ENCODE measurements around the gene APBA2. TPM values are rescaled to one million over a fixed set of nuclear protein-coding genes. Genes with fewer than 3 reads are reported as not detected.

Gene APBA2
- total RNA-seq, 2 donors from 2014 or later = 27.1 to 28.9 TPM

- Mint-ChIP-seq H3K27ac (no peak overlapping the region), H3K36me3 (ENCODE audit: low read depth) (peaks cover 2% of the 10 kb centered on the region), H3K27me3 (no peaks in the 10 kb centered on the region), H3K4me3 (no peak overlapping the region), H3K4me1 (peaks cover 29% of the 10 kb centered on the region)
- DNase-seq = no peak
- H3K9me3 ChIP-seq (ENCODE audit: control insufficient read depth, low read length, poor library complexity, severe bottlenecking) = no peaks in the 10 kb centered on the region
- ATAC-seq = no peak
Measured at GRCh38 chr15:28996289-28996688, 110.5 kb downstream of the APBA2 start.

DNA sequence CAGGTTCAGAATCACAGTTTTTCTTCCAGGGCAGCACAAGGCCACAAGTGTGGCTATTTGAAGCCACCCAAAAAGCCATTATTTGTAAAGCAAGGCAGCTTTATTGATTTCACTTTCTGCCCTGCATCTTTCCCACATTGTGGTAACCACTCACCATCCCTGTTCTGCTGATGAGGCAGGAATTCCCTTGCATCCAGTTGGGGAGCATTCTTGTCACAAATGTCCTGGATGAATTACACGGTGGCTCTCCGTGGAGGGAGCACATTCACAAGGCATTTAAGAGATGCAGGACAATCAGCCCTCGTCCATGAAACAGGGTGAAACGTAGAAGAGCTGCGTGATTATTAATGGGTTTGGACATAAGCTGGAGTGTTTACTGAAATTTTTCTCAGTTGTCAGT lies 111.2 kb downstream of the APBA2 start:
- H3K9me3 ChIP-seq (ENCODE audit: control insufficient read depth, low read length, poor library complexity, severe bottlenecking) = no peaks in the 10 kb centered on the region
- DNase-seq (no peak), ATAC-seq (no peak)
- no peaks in the 10 kb centered on the region for H3K27me3 Mint-ChIP-seq
- H3K4me3 Mint-ChIP-seq = no peak overlapping the region
- peaks cover 26% of the 10 kb centered on the region for H3K4me1 Mint-ChIP-seq
- H3K27ac Mint-ChIP-seq = no peak overlapping the region
- peaks cover 2% of the 10 kb centered on the region for H3K36me3 Mint-ChIP-seq (ENCODE audit: low read depth)

GRCh38 chr15:28997791-28998190 lies 112.0 kb downstream of the APBA2 start:
- DNase-seq = no peak
- H3K4me3 Mint-ChIP-seq = no peak overlapping the region
- no peaks in the 10 kb centered on the region for H3K9me3 ChIP-seq (ENCODE audit: control insufficient read depth, low read length, poor library complexity, severe bottlenecking)
- H3K36me3 Mint-ChIP-seq (ENCODE audit: low read depth) = peaks cover 2% of the 10 kb centered on the region
- ATAC-seq = no peak
- H3K27me3 Mint-ChIP-seq = no peaks in the 10 kb centered on the region
- H3K4me1 Mint-ChIP-seq = peaks cover 23% of the 10 kb centered on the region
- H3K27ac Mint-ChIP-seq = no peak overlapping the region

DNA sequence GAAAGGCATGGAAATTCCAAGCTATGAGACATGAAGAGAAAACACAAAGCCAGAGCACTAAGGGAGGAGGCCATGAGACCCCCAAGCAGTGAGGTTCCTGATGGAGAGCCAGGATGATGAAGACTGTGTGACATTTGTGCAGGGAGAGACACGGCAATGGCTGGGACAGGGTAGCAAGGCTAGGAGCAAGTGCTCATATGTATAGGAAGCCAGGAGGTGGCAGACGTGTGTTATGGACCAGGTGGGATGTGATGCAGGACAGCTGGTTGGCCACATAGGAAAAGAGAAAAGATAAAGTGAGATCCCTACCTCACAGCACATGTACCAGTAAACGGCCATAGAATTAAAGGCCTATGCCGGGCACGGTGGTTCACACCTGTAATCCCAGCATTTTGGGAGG lies 112.7 kb downstream of the APBA2 start:
- peaks cover 21% of the 10 kb centered on the region for H3K4me1 Mint-ChIP-seq
- no peak for DNase-seq
- H3K9me3 ChIP-seq (ENCODE audit: control insufficient read depth, low read length, poor library complexity, severe bottlenecking) = no peaks in the 10 kb centered on the region
- H3K36me3 Mint-ChIP-seq (ENCODE audit: low read depth) = peaks cover 2% of the 10 kb centered on the region
- no peak for ATAC-seq
- no peaks in the 10 kb centered on the region for H3K27me3 Mint-ChIP-seq
- H3K27ac Mint-ChIP-seq = no peak overlapping the region
- no peak overlapping the region for H3K4me3 Mint-ChIP-seq

DNA sequence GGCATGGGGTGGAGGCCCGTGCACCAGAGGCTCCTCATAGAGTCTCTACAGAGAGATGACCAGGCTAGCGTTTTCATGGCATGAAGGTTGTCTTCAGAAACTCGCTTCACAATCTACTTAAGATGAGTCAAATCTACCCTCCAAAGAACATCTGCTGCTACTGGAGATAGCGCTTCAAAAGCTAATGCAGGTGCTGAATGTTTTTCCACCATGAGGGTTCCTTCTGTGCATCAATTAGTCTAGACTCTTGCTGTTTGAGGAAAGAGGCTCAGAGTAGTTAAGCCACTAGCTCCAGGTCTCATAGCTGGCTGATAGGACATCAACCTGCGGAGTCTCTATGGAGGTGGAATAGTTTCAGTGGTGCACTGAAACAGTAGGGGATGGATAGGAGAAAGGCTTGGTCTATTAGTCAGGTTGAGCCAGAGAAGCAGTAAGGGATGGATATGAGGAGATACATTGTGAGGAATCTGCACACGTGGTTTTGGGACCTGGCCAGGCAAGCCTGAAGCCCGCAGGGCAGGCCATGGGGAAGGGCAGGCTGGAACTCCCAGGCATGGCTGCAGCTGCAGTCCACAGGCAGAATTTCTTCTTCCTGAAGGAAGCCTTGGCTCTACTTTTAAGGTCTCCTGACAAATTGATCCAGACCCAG lies 117.5 kb downstream of the APBA2 start:
- ATAC-seq (no peak), DNase-seq (no peak)
- Mint-ChIP-seq H3K36me3 (ENCODE audit: low read depth) (no peaks in the 10 kb centered on the region), H3K4me1 (peaks cover 7% of the 10 kb centered on the region), H3K27ac (no peak overlapping the region), H3K27me3 (no peaks in the 10 kb centered on the region), H3K4me3 (no peak overlapping the region)
- no peaks in the 10 kb centered on the region for H3K9me3 ChIP-seq (ENCODE audit: control insufficient read depth, low read length, poor library complexity, severe bottlenecking)

DNA sequence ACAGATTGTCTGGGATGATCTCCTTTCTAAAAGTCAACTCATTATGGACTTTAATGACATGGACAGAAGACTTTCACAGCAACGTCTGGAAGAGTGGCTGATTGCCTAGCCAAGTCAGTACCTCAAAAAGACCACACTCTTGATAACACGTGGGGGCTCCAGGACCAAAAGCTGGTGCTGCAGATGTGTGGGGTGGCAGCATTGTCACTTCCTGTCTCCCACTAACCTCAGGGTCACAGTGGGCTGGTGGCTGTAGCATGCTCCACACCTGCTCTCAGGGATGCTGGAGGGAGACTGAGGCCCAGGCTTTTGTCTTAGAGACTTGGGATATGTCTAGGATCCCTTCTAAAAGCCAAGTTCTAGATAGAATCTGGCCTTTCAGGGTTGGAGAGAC lies 118.1 kb downstream of the APBA2 start:
- Mint-ChIP-seq H3K4me1 (peaks cover 7% of the 10 kb centered on the region), H3K27ac (no peak overlapping the region)
- no peak for DNase-seq

DNA sequence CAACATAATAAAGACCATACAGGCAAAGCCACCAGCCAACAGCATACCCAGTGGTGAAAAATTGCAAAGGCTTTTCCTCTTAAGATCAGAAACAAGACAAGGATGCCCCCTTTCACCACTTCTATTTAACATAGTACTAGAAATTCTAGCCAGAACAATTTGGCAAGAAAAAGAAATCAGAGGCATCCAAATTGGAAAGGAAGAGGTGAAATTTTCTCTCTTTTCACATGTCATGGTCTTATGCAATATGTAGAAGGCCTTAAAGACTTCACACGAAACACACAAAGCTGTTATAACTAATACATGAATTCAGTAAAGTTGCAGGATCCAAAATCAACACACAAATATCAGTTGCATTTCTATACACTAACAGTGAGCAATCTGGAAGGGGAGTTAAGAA lies 120.2 kb downstream of the APBA2 start:
- Mint-ChIP-seq H3K27me3 (no peaks in the 10 kb centered on the region), H3K36me3 (ENCODE audit: low read depth) (no peaks in the 10 kb centered on the region), H3K27ac (no peak overlapping the region), H3K4me3 (no peak overlapping the region), H3K4me1 (peaks cover 7% of the 10 kb centered on the region)
- no peak for DNase-seq
- no peak for ATAC-seq
- no peaks in the 10 kb centered on the region for H3K9me3 ChIP-seq (ENCODE audit: control insufficient read depth, low read length, poor library complexity, severe bottlenecking)

More for the DNA sequence above, 118.1 kb downstream of the APBA2 start:
- no peak for ATAC-seq
- Mint-ChIP-seq H3K4me3 (no peak overlapping the region), H3K36me3 (ENCODE audit: low read depth) (no peaks in the 10 kb centered on the region), H3K27me3 (no peaks in the 10 kb centered on the region)
- no peaks in the 10 kb centered on the region for H3K9me3 ChIP-seq (ENCODE audit: control insufficient read depth, low read length, poor library complexity, severe bottlenecking)

DNA sequence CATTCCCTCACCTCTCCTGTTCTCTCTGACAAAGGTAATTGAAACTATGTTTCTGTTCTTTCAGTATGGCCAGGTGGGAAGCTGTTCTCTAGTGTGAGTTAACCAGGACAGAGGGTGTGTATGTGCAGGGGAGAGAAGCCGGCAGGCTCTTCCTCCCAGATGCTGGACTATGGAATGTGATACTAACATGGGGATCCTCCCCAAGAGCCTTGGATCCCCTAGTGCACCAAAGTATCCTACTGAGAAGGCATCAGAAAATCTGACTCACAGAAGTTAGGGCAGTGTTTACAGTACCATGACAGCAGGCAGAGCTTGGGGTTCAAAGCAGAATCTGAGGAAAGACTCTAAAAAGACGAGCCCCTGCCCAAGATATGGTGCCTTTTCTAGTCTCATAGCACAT lies 123.1 kb downstream of the APBA2 start:
- H3K27ac Mint-ChIP-seq = no peak overlapping the region
- H3K4me1 Mint-ChIP-seq = peaks cover 3% of the 10 kb centered on the region

GRCh38 chr15:29012097-29012496 lies 126.3 kb downstream of the APBA2 start:
- Mint-ChIP-seq H3K27me3 (no peaks in the 10 kb centered on the region), H3K36me3 (ENCODE audit: low read depth) (no peaks in the 10 kb centered on the region), H3K4me1 (peaks cover 6% of the 10 kb centered on the region), H3K4me3 (no peak overlapping the region), H3K27ac (no peak overlapping the region)
- H3K9me3 ChIP-seq (ENCODE audit: control insufficient read depth, low read length, poor library complexity, severe bottlenecking) = no peaks in the 10 kb centered on the region
- ATAC-seq (no peak), DNase-seq (no peak)

More for the DNA sequence above, 123.1 kb downstream of the APBA2 start:
- no peaks in the 10 kb centered on the region for H3K9me3 ChIP-seq (ENCODE audit: control insufficient read depth, low read length, poor library complexity, severe bottlenecking)
- DNase-seq = no peak
- Mint-ChIP-seq H3K36me3 (ENCODE audit: low read depth) (no peaks in the 10 kb centered on the region), H3K27me3 (no peaks in the 10 kb centered on the region), H3K4me3 (no peak overlapping the region)
- ATAC-seq = no peak

GRCh38 chr15:29014493-29014892 lies 128.7 kb downstream of the APBA2 start:
- no peak overlapping the region for H3K27ac Mint-ChIP-seq
- H3K27me3 Mint-ChIP-seq = no peaks in the 10 kb centered on the region

DNA sequence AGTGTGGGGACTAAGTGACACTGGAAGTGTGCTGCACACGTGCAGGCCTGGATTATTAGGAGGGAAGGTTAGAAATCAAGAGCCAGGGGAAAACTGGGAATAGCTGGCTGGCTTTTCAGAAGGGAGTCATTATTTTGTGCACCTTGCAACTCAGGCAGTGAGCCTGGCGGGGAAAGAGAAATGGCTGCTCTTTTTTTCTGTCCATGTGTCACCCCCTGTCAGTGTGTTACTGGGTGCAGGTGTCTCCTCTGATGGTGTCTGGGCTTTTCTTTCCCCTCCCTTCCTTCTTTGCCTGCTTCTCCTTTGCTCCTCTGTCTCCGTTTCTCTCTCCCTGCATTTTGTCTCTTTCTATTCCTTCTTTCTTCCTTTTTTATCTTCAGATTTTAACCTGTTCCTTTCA lies 130.7 kb downstream of the APBA2 start:
- no peak overlapping the region for H3K27ac Mint-ChIP-seq
- DNase-seq = no peak
- H3K4me3 Mint-ChIP-seq = no peak overlapping the region
- no peaks in the 10 kb centered on the region for H3K27me3 Mint-ChIP-seq
- H3K9me3 ChIP-seq (ENCODE audit: control insufficient read depth, low read length, poor library complexity, severe bottlenecking) = no peaks in the 10 kb centered on the region
- ATAC-seq = no peak
- H3K4me1 Mint-ChIP-seq = peaks cover 13% of the 10 kb centered on the region
- H3K36me3 Mint-ChIP-seq (ENCODE audit: low read depth) = no peaks in the 10 kb centered on the region

More at GRCh38 chr15:29014493-29014892, 128.7 kb downstream of the APBA2 start:
- Mint-ChIP-seq H3K4me1 (peaks cover 12% of the 10 kb centered on the region), H3K4me3 (no peak overlapping the region), H3K36me3 (ENCODE audit: low read depth) (no peaks in the 10 kb centered on the region)
- ATAC-seq (no peak), DNase-seq (no peak)
- no peaks in the 10 kb centered on the region for H3K9me3 ChIP-seq (ENCODE audit: control insufficient read depth, low read length, poor library complexity, severe bottlenecking)

DNA sequence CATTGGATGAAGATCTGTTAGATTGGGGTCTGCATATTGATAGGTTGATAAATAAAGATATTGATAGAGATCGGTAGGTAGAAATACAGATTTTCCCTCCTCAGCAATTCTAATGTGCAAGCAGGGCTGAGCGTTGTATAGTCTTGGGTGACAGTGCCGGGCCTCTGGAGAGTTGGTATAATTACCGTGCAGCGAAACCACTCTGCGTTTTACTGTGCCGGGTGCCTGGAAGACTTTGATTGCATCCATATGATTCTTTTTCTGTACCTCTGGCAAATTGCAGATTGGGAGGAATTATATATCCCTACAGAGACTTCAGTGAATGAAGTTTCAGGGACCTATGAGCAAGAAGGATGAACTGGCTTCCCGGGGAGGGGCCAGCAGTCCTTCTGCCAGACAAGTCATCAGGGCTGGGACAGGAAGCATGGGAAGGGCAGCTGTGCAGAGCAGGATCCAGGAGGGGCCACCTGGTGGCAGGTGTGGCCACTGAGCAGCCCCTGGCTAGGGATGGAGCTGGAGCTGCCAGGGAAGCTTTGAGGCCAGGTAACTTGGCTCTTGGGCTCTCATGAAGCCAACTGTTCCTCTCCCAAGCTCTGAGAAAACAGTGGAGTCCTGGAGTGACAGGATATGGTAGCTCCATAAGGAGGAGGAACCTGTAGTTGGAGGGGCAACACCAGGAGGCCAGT lies 132.5 kb downstream of the APBA2 start:
- H3K27ac Mint-ChIP-seq = no peak overlapping the region
- H3K36me3 Mint-ChIP-seq (ENCODE audit: low read depth) = no peaks in the 10 kb centered on the region
- no peaks in the 10 kb centered on the region for H3K9me3 ChIP-seq (ENCODE audit: control insufficient read depth, low read length, poor library complexity, severe bottlenecking)
- H3K4me3 Mint-ChIP-seq = no peak overlapping the region
- DNase-seq = no peak
- no peak for ATAC-seq
- H3K4me1 Mint-ChIP-seq = peaks cover 17% of the 10 kb centered on the region
- no peaks in the 10 kb centered on the region for H3K27me3 Mint-ChIP-seq

- DNase-seq (no peak), ATAC-seq (no peak)
- no peaks in the 10 kb centered on the region for H3K9me3 ChIP-seq (ENCODE audit: control insufficient read depth, low read length, poor library complexity, severe bottlenecking)
- H3K4me1 Mint-ChIP-seq = peaks cover 11% of the 10 kb centered on the region
- H3K27me3 Mint-ChIP-seq = no peaks in the 10 kb centered on the region
- H3K27ac Mint-ChIP-seq = no peak overlapping the region
- no peak overlapping the region for H3K4me3 Mint-ChIP-seq
- no peaks in the 10 kb centered on the region for H3K36me3 Mint-ChIP-seq (ENCODE audit: low read depth)
Measured at GRCh38 chr15:29018995-29019976, 133.5 kb downstream of the APBA2 start.

All from T-helper 17 cell (primary cell).